ENCODE results near the gene LIMK2.

DNA sequence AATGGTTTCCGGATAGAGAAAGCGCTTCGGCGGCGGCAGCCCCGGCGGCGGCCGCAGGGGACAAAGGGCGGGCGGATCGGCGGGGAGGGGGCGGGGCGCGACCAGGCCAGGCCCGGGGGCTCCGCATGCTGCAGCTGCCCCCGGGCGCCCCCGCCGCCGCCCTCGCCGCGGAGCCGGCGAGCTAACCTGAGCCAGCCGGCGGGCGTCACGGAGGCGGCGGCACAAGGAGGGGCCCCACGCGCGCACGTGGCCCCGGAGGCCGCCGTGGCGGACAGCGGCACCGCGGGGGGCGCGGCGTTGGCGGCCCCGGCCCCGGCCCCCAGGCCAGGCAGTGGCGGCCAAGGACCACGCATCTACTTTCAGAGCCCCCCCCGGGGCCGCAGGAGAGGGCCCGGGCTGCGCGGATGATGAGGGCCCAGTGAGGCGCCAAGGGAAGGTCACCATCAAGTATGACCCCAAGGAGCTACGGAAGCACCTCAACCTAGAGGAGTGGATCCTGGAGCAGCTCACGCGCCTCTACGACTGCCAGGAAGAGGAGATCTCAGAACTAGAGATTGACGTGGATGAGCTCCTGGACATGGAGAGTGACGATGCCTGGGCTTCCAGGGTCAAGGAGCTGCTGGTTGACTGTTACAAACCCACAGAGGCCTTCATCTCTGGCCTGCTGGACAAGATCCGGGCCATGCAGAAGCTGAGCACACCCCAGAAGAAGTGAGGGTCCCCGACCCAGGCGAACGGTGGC lies 64.5 kb downstream of the LIMK2 start:
- TF ChIP-seq, protein P1, sequence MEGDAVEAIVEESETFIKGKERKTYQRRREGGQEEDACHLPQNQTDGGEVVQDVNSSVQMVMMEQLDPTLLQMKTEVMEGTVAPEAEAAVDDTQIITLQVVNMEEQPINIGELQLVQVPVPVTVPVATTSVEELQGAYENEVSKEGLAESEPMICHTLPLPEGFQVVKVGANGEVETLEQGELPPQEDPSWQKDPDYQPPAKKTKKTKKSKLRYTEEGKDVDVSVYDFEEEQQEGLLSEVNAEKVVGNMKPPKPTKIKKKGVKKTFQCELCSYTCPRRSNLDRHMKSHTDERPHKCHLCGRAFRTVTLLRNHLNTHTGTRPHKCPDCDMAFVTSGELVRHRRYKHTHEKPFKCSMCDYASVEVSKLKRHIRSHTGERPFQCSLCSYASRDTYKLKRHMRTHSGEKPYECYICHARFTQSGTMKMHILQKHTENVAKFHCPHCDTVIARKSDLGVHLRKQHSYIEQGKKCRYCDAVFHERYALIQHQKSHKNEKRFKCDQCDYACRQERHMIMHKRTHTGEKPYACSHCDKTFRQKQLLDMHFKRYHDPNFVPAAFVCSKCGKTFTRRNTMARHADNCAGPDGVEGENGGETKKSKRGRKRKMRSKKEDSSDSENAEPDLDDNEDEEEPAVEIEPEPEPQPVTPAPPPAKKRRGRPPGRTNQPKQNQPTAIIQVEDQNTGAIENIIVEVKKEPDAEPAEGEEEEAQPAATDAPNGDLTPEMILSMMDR (optimal IDR thresholded peaks at IDR 0.05 in 1 of 3, IDR thresholded peaks at IDR 0.05 in 1 of 3, conservative IDR thresholded peaks at IDR 0.05 in 1 of 3; ENCODE audit: extremely low read depth in 1 of 3, insufficient read depth in 2 of 3, low read length in 3 of 3): no peak
- TF ChIP-seq EZH2 (IDR thresholded peaks at IDR 0.05; ENCODE audit: low read length): no peak
